Right lung (tissue), 5 donors: ENCODE results near the gene AMIGO3. TPM values are rescaled to one million over a fixed set of nuclear protein-coding genes. Genes with fewer than 3 reads are reported as not detected.

Experiments
- DNase-seq, 2 donors: peaks; one replicate each; pipeline ENCODE4 v3.0.0-alpha.2; 2013
- polyA plus RNA-seq, 5 donors: library from polyadenylated mRNA; unstranded; fragments of 120-200 nt; gene quantifications; one replicate each; pipeline versions ENCODE4 v1.2.1 to v1.2.3, GENCODE V29; 2013; ENCODE audit warnings: inconsistent platforms in 1 of 5, low replicate concordance in 1 of 5; ENCODE audit not compliant: insufficient read length in 5 of 5, insufficient read depth in 1 of 5

The AMIGO3 gene
- polyA plus RNA-seq, 5 donors, result 0.66 to 2.6 (median 1.9) TPM

DNA sequence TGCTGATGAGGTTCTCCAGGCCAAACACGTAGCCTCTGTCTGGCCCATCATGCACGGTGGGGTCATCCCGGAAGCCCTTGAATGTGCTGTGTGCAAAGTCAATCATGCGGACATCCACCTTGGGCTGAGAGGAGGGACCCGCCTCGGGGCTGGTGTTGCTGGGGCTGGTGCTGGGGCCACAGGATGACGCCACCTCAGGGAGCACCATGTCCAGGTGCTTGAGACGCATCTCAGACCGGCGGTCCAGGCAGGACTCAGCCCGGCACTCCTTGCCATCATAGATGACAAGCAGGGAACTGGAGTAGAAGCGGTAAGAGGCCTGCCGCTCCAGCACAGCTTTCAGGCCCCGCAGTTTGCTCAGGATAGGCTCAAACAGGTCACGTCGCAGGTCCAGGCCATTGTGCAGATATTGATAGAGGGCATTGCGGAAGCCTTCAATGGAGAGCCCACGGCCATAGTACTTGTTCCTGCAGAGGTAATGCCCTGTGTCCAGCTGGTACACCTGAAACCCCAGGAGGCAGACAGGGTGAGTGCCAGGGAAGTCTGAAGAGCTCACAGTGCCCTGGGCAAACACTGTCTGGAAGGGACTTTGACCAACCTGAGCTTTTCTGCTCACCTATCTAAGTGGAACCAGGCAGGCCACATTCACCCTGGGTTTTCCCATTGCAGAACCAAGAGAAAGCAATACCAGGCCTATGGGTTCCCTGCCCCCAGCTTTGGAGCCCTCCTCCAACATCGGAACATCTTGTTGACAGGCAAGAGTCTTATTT lies 7.9 kb upstream of the AMIGO3 start:
- DNase-seq, result no peak

DNA sequence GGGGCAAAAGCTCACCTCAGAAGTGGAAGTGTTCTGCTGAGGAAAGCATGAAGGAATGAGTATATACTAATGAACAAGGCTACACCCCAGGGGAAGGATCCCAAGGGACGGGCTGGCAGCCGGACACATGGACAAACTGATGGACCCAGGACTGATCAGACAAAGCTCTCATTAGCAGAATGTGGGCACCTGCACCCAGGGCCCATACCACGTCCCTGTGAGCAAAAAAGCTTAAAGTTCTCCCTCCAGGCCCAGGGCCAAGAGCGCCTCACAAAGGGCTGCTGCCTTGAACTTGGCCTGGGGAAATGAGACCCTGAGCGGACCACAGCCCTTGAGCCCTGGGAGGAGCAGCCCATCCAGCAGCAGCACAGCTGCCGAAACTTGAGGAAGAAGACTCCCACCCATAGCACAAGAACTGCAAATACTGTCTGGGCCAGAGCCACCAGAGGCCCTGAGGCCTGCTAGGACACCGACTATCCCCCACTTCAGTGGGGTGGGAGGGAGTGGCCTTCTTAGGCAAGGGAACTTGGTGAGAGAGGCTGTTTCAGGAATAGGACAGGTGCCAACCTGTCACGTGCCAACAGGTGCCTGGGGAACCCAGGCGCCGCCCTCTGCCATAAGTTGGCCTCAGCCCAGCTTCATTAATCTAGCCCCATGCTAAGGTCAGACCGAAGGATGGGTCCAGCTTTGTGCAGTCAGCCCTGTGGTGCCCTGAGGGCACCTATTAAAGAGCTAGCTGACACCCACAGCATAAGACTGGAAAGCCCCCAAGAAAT lies 6.6 kb upstream of the AMIGO3 start:
- DNase-seq, result no peak

DNA sequence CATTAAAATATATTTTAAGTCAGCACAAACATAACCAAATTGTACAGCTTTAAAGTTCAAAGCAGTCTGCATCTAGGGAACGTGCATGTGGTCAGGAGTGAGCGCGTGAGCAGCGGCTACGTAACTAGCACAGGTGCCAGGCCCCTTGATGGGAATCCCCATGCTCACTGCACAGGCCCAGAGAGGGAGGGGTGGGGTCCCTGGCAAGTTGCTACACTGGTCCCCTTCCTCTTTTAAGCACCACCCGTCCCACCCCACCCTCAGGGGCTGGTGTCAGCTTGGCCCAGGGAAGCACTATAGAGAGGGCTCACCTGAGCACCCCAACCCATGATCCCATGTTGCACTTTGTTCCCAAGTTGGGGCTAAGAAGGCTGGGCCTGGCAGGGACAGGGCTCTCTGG lies 5.1 kb upstream of the AMIGO3 start:
- DNase-seq, result no peak

DNA sequence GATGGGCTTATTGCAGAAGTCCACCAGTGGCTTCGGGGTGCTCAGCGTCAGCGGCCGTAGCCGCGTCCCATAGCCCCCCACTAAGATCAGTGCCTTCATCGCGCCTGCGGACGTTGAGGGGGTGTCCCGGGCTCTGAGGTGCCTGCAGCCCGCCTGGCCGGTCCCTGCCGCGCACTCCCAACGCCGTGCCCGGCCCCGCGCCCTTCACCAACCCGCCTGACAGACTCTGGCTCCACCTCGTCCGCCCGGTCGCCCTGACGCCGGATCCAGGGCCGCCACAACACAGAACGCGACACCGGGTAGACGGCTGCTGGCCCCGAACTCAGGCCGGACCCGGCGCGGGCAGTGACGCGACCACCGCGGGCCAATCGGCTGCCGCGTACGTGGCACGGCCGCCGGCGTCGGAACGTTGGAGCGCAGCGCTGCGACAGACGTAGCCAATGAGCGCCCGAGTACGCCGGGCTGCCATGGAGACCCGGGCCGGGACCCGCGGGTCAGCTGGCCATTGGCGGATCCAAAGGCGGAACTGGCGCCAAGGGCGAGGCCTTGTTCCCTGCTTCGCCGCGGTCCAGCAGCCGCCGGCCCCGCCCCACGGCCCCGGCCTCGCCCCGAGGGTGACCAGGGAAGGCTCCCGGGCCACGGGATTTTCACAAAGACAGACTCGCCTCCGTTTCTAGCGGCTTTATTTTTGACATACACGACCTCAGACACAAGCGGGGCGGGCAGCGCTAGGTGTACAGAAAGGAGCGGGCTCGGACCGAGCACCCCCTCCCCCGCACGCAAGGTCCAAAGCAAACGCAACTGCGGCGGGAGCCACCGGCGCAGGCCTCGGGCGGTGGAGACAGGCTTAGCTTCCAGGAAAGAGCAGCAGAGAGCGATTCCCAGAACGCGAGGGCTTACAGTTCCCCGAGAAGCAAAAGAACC lies 4.4 kb upstream of the AMIGO3 start, which contains the start of gene GMPPB:
Gene GMPPB (minus strand): TSS at position 324 of the 924 bp plus-strand sequence. CDS start 225 bp downstream, at position 99.
- DNase-seq, result peak; percentile 94 to 96

DNA sequence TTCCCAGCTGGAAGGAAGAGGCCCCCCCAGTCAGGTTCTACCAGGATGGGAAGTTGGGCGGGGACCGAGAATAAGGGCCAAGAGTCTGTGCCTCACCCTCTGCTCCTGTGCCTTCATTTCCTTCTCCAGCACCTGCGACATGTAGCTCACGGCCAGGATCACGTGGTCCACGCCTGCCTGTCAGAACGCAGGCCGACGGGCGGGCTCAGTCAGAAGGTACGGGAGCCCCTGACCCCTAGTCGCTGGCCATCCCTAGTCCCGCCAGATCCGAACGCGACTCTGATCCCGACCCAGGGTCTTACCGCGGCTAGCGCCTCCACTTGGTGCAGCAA lies 3.8 kb upstream of the AMIGO3 start:
- peak; percentile 23 for DNase-seq

DNA sequence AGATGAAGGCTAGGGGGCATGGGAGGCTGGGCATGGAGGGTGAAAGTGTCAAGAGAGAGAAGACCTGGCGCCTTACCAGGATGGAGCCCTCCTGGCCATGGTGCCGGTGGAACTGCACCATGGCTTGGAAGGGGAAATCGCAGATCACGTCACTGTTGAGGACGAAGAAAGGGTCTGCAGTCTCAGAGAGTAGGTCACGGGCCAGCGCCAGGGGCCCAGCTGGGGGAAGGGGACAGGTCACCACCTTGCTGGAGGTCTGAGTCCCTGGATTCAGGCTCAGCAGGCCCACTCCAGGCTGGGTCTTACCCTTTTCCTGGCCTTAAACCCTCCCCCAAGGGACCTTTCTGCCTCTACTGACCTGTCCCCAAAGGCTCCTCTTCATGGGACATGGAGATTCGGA lies 3.4 kb upstream of the AMIGO3 start:
- no peak for DNase-seq

DNA sequence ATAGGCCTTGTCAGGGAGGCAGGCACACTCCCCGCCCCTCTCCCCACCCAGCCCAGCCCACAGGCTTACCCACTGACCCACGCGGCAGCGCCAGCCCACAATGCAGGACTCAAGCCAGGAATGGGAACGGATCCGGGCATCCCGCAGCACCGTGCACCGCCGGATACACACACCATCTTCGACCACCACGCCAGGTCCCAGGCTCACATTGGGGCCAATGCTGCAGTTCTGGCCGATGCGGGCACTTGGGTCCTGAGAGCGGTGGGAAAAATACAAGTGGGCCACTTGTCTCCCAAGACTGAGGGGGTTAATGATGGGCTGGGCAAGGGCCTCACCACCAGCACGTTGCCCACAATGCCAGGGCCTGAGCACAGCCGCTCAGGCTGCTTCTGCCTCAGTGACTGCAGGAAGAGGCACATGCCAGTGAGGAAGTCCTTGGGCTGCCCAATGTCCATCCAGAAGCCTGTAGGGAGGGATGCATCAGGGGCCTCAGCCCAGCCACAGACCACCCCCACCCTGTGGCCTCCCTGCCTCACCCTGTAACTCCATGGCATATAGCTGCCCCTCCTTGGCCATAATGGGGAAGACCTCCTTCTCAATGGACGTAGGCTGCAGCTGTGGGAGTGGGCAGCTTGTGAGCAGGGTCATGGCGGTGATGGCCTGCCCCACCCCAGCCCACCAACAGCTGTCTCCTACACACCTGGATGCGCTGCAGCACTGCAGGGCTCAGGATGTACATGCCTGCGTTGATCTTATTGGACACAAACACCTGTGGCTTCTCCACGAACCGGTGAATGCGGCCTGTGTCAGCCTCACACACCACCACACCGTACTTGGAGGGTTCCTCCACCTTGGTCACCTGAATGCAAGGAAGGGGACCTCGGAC lies 2.7 kb upstream of the AMIGO3 start:
- no peak for DNase-seq

DNA sequence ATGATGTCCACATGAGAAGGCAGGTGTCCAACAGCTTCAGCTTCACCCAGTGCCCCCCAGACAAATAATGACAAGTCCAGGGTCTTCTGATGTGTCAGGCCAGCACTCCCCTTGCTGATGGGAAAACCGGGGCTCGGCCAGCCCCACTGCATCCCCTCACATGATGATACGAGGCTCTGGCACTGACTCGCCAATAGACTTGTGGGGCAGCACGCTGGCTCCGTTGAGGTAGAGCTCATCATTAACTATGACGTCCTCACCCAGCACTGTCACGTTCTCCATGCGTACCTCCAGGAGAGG lies 2.1 kb upstream of the AMIGO3 start:
- no peak for DNase-seq

DNA sequence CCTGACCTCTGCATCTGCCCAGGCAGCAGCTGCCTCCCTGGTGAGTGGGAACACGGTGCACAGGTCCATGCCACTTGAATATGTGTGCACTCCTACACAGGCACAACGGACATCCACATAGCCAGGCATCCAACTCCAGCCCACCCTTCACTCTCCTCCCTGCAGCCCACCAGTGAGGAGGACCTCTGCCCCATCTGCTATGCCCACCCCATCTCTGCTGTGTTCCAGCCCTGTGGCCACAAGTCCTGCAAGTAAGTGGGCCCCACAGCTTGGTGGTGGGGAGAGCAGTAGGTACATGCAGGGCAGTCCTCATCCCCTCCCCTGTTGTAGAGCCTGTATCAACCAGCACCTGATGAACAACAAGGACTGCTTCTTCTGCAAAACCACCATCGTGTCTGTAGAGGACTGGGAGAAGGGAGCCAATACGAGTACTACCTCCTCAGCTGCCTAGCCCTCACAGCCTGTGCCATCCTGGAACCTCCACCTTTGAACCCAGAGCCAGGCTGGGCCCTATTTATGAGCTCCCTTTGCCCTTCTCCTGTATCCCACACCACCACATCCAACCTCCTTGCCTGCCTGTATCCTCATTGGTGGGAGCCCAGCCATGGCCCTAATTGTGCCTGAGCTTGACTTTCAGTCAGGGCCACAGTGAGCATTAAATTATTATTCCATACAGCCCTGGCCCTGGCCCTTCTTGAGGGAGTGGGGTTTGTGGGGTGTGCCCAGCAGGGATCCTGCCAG lies 1.5 kb upstream of the AMIGO3 start:
- no peak for DNase-seq

DNA sequence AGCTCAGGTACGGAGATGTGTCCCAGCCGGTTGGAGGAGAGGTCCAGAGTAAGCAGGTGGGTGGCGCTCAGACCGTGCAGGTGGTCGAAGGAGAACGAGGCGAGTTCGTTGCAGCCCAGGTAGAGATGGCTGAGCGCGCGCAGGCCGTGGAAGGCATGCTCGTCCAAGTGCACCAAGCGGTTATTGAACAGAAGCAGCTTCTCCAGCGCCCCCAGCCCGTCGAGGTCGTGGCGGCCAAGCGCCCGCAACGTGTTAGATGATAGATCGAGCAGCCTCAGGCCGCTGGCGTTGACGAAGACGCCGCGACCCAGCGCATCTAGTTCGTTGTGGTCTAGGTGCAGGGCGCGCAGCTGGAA lies 648 bp downstream of the AMIGO3 start:
- DNase-seq, result no peak

DNA sequence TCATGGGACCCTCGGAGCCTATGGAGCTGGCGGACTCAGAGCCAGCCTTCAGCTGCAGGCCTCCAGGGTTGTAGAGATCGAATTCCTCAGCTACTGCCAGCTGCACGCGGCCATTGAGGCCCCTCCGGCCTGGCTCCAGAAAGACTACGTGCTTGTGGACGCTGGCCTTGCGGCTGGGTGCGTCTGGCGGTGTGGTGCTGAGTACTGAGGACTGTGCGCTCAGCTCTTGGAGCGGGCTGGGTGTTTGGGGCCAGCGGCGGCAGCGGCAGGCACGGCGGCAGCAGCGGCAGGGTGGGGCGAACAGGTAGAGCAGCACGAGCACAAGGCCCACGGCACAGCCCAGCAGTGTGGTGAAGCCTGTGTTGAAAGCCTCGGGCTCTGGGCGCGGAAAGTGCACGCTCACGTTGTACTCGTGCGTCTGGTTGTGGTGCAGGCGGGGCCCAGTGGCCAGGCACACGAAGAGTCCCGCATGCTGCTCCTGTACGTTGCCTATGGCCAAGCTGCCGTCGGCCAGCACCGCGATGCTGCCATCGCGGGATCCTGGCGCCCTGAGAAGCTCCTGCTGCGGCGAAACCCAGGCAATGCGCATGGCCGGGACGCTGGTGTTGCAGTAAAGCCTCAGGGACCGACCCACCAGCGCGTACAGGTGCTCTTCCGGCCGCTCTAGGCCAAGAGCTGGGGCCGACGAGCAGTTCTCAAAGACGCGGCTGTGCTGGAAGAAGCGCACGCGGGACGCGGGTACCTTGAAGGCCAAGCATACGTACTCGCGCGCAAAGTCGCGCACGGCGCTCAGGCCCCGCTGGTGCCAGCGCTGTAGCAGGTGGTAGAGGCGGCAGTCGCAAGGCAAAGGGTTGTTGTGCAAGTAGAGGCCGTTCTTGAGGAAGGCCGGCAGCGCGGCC lies 1.3 kb downstream of the AMIGO3 start:
- DNase-seq, result no peak

DNA sequence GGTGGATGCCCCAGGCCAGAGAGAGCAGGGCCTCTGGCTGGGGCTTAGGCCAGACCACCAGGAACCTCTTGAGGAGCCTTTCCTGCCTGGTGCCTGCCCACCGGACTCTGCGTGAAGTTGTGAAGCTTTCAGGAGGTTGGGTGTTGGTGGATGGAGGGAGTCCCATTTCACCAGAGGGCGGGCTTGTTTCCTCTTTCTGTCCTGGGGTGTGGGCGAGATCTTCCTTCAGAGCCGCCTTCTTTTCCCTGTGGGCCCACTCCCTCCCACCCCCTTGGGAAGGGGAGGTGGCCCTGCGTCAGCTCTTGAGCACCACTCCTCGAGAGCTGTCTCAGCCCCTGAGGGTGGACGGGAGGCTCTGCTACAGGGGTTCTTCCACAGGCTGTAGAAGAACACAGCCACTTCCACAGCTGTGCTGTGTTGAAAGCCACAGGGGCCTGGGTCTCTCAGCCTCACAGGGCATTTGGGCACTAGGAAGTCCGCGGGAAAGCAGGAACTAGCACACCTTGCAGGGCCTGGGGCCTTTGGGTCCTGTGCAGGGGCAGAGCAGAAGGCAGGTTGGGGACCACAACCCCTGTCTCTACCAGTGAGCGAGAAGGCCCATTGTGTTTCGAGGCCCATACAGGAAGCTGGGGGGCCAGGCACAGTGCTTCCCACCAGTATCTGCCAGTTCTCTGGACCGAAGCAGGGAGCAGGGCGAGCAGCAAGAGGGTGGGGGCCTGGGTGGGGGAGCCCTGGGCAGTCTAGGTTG lies 2.1 kb downstream of the AMIGO3 start:
- DNase-seq, result no peak

DNA sequence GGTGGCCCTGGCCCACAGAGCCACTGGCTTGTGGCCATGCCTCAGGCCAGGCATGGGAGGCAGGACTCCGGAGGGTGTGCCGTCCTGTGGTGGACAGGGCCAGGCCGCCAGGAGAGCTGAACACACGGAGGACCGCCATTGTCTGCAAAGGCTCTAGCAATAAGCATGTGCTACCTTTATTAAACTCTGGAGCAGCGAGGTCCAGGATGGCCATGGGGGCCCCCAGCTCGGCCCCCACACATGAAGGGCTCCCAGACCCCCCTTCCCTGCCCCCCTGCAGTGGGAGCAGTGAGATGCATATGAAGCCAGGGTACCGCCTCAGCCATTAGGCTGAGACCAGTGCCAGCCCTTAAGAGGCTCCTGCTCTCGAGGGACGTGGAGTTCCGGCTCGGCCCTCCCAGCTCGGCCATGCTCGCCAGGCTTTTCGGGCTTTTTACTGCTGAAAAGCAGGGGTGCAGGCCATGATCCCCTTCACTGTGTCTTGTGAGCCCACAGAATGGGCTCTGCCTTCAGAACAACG lies 2.7 kb downstream of the AMIGO3 start:
- no peak for DNase-seq

DNA sequence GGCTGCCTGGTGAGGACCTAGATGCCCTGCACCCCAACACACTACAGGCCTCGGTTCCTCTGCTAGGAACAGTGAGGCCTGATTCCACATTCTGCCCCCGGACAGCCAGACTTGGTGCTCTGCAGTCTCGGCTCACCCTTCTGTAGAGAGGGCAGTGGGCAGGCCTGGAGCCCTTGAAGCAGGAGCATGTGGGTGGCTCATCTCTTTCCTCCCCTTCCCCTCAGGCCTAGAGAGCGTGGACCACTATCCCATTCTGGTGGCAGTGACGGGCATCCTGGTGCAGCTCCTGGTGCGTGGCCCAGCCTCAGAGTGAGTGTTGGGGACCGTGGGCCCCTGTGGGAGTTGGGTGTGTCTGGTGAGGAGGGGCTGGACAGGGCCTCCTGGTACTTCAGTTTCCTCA lies 3.3 kb downstream of the AMIGO3 start:
- DNase-seq, result no peak

DNA sequence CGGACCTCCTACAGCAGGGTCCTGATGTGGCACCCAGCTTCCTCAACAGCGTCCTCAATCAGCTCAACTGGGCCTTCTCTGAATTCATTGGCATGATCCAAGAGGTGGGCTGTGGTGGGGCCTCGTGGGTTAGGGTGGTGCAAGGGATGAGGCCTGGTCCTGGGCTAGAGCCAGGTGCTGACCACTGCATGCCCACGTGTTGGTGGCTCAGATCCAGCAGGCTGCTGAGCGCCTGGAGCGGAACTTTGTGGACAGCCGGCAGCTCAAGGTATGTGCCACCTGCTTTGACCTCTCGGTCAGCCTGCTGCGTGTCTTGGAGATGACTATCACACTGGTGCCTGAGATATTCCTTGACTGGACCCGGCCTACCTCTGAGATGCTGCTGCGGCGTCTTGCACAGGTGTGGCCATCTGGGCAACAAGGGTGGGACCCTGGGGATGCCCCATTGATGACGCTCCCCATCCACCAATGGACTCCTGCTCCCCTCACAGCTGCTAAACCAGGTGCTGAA lies 3.8 kb downstream of the AMIGO3 start:
- DNase-seq, result no peak

DNA sequence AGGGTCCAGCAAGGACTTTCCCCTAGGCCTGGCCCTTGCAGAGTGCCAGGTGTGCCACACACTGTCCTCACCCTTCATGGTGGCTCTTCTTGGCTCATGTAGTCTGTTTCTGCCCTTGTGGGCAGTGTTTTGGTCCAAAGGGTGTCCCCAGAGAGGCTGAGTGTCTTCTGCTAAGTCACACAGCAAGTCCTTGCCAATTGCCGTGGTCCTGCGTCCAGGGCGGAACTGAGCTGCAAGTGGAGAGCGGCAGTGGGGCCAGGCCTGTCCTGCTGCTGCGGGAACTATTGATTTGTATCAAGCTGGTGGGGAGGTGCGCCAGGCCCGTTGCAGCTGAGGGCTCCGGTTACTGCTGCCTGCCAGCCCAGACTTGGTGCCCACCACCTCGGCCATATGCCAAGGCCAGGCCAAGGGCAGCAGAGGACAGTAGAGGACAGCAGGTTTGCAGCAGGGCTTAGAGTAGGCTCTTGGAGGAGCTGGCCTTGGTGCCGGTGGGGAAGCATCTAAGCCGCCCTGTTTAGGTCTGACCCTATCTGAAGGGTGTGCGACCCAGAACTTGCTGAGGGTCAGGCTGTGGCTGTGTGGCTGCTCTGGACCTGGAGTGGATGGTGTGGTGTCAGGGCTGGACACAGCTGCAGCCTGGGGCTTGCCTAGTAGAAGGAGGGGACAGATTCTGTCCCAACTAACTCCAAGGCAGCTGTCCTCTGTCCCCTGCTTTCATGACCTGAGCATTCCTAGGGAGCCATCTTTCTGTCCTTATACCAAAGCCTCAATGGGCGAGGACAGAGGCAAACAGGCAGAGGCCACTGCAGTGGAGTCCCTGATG lies 4.5 kb downstream of the AMIGO3 start:
- DNase-seq, result no peak

DNA sequence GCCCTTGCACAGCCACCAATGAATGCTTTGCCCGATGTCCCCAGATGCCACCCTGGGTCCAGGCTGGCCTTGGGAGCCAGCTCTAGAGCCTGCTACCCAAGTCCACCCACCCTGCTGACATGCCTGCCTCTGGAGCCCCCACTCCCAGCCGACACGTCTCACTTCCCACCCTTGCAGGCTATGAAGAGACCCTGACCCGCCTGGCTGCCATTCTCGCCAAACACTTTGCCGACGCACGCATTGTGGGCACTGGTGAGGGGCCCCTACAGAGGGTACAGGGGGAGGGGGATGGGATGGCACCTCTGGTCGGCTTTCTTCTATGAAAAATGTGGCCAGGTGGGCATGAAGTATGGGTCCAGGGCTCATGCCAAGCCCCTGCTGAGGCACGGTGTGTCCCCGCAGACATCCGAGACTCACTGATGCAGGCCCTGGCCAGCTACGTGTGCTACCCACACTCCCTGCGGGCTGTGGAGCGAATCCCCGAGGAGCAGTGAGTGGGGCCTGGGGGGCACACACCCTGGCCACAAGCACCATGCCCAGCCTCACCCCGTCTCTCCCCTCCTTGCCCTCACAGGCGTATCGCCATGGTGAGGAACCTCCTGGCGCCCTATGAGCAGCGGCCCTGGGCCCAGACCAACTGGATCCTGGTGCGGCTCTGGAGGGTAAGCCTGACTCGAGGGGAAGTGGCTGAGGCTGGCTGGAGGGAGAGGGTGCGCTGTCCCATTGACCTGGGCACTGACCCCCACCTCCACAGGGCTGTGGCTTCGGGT lies 6.0 kb downstream of the AMIGO3 start:
- DNase-seq, result no peak
